Measurements from ENCODE around the gene MARK1.
"Not testable (repeated sequence)": the region's sequence is repeated elsewhere in the genome, so short reads cannot be mapped to it uniquely, and the experiment has no call there.

Gene MARK1

DNA sequence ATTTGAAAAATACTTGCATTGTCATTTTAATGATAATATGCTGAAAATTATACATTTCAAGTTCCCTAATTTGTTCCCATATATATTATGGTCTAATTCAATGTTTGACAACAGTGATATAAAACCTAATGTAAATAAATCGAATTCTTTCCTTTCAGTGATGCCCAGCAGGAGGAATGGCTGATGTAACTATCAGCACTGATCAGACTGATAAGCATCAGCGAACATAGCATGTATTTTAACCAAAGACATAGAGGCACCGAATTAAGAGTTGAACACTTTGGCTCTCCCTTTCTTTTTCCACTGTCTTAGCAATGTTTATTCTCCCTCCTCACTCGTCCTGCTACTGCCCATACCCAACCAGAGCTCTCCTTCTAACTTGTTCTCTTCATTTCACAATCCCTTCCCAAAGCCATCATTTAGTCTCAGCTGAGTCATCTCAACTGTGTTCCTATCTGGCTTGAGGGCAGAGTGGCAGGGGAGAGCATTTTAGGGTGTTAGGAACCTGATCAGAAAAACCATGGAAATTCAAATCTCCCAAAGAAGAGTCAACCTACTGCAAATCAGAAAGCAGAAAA lies 103.4 kb downstream of the MARK1 start:
- no peak for DNase-seq

DNA sequence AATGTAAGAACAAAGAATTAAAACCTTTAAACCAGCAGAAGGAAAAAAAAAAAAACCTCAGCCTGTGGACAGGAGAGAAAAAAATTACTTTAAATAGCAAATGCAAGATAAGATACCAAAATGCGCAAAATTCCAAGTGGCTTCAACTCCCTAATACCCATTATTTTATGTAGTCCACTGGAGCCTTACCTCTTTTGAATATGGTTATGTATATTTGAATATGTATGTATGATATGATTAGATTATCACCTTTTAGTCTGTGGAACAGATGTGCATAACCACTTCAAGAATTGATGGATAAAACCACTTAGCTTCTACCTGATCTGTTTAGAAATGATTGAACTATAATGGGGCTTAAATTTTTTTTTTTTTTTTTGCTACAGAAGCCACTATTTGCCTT lies 109.8 kb downstream of the MARK1 start:
- DNase-seq = no peak

DNA sequence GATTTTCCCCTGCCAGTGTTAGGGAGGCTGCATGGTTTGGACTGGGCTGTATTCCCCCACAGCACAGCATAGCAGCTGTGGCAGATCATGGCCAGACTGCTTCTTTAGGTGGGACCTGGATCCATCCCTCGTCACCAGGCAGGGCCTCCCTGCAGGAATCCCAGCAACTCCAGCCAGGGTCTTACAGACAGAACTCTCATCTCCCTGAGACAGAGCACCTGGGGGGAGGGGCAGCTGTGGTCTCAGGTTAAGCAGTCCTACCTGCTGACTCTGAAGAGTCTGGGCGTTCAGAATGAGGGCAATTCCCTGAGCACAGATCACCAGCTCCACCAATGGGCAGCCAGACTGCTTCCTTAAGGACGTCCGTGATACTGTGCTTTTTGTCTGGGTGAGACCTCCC lies 114.3 kb downstream of the MARK1 start:
- DNase-seq = no peak

DNA sequence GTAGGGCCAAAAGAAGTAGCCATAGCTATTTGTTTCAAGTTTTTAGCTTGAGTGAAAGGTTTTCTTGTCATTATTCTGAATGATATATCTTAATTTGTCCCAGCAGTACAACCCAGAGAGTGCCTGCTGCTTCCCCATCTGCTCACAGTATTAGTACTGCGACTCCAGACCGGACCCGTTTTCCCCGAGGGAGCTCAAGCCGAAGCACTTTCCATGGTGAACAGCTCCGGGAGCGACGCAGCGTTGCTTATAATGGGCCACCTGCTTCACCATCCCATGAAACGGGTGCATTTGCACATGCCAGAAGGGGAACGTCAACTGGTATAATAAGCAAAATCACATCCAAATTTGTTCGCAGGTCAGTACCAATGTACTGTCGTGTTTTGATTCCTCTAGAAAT lies 125.1 kb downstream of the MARK1 start:
- no peak for DNase-seq

DNA sequence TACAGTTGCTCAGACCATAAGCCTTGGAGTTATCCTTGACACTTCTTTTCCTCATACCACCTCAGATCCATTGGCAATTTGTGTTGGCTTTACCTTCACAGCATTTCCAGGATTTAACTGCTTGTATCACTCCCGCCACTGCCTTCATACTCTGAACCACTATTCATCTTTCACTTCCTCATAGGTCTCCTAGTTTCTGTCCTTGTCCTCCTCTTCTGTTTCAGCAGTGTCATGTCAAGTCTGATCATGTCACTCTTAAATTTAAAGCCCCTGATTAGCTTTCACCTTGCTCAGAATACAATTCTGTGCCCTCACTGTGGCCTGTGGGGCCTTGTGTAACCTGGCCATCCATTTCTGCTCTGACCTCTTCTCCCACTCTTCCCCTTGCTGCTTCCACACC lies 127.6 kb downstream of the MARK1 start:
- no peak for DNase-seq

DNA sequence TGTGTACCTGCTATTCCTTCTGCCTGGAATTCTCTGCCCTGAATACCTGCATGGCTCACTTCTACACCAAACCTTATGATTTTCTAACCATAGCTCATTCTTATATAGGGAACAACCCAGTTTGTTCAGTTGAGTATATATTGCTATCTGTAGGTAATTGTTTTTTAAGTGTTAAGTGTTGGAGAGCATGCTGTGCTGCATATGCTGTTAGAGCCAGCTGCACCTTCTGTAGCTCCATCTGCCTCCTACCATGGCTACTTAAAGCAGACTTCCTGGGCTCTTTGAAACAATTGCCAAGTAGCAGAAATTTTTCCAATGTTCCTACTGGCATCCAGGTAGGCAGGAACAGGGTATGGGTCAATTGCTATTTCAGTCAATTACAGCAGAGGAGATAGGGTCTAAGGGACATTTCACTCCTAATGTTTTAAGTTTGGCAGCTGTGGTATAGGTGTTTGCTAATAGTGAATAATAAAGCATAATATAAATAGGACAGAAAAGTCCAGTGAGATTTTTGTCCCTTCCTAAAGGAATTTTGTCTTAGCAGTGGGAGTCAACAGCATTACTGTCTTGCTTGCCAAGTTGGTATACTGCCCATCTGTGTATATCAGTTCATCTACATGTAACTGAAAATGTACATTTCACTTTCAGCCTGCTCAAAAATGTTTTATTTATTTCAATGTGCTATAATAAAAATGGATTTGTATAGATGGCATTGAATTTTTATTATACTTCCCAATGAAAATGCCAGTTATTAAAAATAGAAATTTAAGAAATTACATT lies 128.2 kb downstream of the MARK1 start:
- no peak for DNase-seq

DNA sequence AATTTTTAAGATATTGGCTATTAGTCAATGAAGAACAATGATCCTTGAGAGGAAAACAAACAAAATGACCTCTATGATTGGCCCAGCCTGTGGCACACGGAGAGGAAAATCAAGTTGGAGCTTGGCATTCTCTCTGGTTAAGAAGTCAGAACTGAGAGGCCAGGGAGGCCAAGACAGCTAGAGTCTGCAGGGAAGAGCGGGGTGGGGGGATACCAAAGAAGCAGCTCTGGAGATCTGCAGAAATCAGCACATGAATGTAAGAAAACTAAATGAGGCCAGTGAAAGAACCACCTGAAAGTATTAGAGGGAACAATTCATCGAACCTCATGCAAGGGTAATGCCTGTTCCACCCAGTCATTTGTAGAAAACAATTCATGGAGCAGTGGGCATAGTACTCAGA lies 138.4 kb downstream of the MARK1 start:
- DNase-seq = no peak

DNA sequence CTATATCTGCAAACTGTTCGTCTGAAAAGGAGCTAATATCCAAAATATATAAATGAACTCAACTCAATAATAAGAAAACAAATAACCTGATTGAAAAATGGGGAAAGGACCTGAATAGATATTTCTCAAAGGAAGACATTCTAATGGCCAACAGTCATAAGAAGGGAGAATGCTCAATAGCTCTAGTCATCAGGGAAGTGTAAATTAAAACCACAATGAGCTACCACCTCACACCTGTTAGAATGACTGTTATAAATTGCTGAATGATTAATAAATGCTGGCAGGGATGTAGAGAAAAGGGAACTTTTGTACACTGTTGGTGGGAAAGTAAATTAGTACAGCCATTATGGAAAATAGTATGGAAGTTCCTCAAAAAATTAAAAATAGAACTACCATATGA lies 141.1 kb downstream of the MARK1 start:
- DNase-seq = no peak

DNA sequence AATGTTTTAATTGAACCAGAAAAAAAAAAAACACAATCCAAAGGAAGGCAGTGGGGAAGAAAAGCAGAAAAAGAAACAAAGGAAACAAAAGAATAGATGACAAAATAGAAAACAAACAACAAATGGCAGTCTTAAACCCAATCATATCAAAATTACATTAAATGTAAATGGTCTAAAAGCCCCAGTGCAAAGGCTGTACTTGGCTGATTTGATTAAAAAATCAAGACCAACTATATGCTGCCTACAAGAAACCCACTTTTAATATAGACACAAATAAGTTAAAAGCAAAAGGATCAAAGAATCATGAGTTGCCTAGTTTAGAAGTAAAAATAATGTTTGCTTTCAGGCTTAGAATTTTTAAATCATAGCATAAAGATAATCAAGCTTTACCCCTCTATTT lies 142.4 kb downstream of the MARK1 start:
- DNase-seq = no peak

DNA sequence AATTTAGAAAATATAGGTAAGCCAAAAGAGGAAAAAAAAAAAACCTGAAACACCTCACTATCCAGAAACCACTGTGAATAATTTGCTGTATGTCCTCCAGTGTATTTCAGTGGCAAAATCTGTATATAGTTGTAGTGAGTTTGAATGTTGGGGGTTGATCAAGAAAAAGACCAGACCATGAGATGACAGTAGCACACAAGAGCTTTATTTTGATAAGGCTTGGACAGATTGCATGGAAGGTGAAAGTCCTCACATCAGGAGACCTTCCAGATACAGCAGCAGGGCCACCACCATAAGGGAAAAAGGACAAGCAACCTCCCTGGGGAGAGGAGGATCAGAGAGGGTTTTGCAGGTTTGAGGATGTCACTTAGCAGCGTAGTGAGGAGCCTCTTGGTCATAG lies 146.0 kb downstream of the MARK1 start:
- no peak for DNase-seq

DNA sequence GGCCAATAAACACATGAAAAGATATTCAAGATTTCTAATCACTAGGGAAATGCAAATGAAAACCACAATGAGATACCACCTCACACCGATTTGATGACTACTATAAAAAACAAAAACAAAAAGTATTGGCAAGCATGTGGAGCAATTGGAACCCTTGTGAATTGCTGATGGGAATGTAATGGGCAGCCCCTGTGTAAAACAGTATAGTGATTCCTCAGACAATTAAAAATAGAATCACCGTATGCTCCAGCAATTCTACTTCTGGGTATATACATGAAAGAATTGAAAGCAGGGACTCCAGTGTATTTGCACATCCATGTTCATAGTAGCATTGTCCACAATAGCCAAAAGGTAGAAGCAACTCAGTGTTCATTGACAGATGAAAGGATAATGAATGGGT lies 149.3 kb downstream of the MARK1 start:
- DNase-seq = no peak

DNA sequence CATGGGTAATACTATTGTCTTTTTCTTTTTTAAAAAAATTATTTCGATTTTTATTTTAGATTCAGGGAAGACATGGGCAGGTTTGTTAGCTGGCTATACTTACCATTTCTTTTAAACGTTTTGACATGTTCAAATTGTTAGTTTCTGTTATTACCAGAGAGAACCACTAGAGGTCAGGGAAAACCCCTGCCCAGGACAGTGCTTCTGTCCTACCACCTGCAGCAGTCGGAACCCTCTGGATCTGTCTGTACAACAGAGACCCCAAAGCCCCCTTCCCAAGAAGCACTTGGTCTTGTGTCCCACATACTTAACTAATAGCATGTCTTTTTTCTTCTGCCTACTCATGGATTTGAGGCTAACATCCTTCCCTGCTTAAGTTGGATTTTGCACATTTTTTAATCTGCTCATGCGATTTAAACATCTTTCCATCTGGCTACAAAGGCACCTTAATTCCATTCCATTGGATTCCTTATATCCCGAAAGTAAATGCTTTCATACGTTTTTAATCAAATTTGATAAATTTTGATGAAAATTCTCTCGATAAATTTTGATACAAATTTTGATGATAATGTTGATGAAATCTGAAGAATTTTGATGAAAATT lies 152.2 kb downstream of the MARK1 start:
- DNase-seq = peak; percentile 59

DNA sequence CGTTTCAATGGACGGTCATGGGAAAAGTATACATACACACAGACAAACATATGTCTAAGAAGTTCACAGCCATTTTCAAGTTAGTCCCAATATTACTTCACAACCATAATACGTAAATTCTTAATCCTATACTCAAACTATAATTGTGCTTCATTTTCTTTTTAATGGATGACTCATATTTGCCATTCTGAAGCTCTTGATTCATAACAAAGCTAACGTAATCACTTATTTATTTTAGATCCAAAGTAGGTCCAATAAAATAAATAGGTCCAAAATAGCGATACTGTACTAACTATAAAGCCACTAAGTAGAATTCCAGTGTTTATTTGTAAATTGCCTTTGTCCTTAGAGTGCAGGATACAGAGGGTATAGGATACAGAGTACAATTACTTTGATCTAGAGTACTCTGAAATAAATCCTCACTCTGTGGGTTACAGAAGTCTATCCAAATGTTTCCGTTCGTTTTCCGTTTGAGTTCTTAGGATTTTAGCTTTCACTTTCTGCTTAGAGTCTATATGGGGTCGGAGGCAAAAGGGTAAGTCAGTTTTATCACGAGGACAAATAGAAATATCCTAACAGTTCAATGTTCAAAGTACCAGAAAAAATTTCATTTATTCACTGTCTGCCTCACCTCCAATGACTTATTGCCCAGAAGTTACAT lies 153.4 kb downstream of the MARK1 start:
- no peak for DNase-seq

DNA sequence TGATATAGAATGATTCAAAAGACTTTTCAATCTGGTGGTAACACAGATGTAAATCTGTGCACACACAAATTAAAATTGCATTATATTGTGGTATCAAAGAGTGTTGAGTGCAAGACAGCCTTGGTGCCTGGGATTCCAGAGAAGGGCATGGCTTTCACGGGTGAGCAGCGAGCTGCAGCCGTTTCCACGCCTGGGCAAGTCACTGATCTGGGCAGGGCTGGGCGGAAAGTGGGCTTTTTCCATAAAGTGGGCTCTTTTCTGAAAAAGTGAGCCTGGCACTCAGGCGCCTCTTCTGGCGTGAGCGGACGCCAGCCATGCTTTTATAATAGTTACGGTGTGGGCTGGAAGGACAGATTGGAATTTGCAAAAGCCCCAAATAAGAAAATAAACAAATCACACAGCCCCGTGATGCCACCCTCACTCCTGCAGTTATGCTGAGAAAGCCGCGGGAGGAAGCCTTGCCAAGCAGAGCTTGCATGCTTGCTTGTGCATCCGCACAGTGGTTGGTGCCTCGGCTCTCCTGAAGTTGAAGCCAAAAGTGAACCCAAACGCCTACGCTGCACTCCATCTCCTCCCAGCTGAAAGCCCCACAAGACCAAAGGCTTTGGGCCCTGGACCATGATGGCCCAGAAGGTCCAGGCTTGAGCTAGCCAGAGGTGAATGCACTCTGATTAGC lies 155.1 kb downstream of the MARK1 start:
- DNase-seq = no peak

DNA sequence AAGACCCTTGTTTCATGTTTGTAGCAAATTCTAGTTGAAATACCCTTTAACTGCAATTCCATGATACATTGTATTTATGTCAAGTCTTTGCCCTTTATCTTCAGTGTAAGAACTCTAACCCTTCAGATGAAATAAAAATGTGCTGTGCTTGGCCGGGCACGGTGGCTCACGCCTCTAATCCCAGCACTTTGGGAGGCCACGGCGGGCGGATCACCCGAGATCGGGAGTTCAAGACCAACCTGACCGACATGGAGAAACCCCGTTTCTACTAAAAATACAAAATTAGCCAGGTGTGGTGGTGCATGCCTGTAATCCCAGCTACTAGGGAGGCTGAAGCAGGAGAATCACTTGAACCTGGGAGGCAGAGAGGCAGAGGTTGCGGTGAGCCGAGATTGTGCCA lies 155.8 kb downstream of the MARK1 start:
- not testable (repeated sequence) for DNase-seq

DNA sequence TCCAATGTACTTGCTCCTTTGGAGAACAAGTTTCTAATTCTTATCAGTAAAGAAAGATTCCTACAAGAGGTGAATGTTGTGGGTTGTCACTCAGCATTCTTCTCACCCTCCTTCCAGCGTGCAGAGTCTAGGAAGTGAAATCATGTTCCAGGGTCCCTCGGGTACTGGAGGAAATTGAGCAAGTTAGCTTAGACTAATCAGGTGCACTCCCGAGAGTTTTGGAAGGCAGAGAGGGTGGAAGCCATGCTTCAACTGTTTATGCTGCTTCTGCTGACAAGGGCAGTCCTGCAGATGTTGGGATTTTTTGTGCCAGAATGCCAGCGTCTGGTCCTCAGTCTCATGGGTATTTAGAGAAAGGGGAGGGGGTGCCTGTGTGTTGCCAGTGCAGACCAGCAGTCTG lies 157.0 kb downstream of the MARK1 start:
- DNase-seq = no peak

DNA sequence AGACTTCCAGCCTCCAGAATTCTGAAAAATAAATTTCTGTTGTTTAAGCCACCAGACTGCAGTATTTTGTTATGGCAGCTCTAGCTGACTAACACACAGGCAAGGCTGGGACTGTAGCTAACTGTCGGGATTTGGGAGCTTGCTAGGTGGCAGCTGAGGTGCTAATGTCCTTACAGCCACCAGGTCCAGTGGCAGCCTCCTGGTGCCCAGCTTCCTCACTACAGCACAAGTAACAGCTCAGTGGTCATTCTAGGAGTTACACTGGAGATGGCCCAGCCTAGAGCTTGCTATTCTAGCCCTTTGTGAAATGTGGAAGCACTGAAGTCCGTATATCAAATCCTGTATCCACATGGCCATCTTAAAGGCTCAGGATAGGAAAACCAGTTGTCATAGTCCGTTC lies 157.9 kb downstream of the MARK1 start:
- DNase-seq = no peak

DNA sequence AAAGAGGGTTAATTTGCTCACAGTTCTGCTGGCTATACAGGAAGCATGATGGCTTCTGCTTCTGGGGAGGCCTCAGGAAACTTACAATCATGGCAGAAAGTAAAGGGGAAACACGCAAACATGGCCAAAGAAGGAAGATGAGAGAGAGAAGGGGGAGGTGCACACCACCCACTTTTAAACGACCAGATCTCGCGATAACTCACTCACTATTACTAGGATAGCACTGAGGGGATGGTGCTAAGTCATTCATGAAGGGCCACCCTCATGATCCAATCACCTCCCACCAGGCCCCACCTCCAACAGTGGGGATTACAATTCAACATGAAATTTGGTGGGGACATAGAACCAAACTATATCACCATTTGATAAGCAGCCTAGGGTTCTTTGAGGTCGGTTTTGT lies 159.9 kb downstream of the MARK1 start:
- DNase-seq = no peak

DNA sequence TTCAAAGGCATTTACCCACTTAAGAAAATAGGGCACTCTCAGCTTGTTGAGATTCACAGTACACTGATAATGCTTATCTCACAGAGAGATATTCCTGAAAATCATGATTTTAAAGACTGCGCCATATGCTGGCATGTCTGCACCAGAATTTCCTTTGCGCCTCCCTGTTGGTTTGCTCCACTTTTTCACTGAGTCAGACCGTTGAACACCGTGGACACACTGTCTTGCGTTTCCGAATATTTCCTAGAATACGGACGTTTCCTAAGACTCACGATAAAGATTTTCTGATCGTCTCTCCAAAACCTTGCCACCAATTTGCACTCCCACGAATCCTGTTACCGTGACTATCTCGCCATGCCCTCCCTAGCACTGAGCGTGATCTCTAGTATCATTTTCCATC lies 161.7 kb downstream of the MARK1 start:
- no peak for DNase-seq

DNA sequence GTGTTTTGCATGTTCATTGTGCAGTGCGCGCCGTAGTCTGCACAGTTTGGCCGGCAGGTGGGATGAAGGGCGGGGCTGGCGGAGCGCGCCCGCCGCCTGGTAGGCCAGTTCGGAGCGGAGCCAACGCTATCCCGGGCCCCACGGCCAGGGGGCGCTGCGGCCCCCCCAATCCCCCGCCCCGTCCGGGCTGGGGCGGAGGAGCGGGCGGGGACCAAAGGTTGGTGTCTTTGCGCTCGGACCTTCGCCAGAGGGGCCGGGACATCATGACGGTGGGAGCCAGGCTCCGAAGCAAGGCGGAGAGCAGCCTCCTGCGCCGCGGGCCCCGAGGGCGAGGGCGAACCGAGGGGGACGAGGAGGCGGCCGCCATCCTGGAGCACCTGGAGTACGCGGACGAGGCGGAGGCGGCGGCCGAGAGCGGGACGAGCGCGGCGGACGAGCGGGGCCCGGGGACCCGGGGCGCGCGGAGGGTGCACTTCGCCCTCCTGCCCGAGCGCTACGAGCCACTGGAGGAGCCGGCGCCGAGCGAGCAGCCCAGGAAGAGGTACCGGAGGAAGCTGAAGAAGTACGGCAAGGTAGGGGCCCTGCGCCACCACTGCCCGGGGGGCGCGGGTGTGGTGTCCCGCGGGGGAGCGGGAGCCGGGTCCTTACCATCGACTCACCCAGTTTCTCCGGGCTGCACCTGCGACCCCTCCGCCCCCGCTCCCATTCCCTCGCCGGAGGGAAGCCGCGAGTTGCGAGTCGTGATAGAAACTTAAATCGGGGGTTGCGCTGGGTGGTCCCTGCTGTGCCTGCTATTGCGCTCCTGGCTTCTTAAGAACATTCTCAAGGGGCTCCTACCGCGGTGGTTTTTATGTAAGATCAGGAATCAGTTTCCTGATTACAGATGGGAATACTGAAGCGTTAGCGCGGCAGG lies 162.5 kb downstream of the MARK1 start, which contains the start of gene C1orf115:
TSS of gene C1orf115 (plus strand) at position 224 of the 913 bp plus-strand sequence. CDS start at position 264, 40 bp downstream.
- peak; percentile 83 for DNase-seq

DNA sequence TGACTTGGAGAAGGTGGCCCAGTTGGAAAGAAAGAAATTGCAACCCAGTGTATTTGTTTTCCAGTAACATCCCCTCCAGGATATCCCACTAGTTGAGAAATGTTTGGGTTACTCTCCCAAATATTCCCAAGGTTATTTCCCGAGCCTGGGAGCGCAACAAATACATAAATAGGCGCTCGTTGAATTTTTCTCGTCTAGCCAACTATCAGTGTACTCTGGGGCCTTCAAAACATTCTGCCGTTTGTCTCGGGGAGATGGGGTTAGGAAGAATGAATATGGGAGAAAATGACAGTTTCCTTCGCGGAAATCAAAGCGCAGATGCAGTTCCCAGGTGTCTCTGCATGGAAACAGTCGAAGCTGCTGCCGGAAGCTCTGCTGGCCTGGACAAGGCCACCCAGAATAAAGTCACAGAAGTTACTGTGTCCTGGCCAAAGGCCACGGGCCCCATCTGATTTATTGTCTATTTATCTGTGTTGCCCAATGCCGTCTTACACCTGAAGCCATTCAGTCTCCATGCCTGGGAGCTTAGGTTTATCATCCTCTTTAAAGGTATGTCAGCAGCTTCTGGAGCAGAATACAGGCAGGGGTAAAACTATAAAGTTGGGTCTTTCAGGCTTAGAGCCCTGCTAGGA lies 163.2 kb downstream of the MARK1 start:
- DNase-seq = no peak

Measured in NCI-H345 (cell line).